HL-60 (cell line): ENCODE data around the gene ADO.

Source experiments
- CTCF ChIP-seq: IDR thresholded peaks from one replicate; pipeline ENCODE4 v1.5.1; 2011; ENCODE audit warnings: low read length, control low read depth, inconsistent platforms; ENCODE audit not compliant: insufficient read depth
- POLR2AphosphoS5 ChIP-seq: IDR thresholded peaks from 2 replicates; pipeline ENCODE4 v1.6.1; 2012; ENCODE audit warnings: low read depth

- TF ChIP-seq CTCF (no peak), POLR2AphosphoS5 (no peak)
These were observed 11.0 kb downstream of the ADO start for GRCh38 chr10:62815381-62816075.
